HG02870 (cell line): ENCODE measurements around the gene TMEM248.
A peak's percentile ranks its signal among the peaks of the same experiment; 100 is the strongest.
"Not testable (repeated sequence)": the region's sequence is repeated elsewhere in the genome, so short reads cannot be mapped to it uniquely, and the experiment has no call there.

ENCODE experiments used
- ATAC-seq: cut with Tn5 transposase; IDR thresholded peaks from one replicate; pipeline ENCODE4 v1.9.1; 2021; ENCODE audit warnings: mild to moderate bottlenecking, moderate library complexity; ENCODE audit not compliant: unreplicated experiment

TMEM248 gene

DNA sequence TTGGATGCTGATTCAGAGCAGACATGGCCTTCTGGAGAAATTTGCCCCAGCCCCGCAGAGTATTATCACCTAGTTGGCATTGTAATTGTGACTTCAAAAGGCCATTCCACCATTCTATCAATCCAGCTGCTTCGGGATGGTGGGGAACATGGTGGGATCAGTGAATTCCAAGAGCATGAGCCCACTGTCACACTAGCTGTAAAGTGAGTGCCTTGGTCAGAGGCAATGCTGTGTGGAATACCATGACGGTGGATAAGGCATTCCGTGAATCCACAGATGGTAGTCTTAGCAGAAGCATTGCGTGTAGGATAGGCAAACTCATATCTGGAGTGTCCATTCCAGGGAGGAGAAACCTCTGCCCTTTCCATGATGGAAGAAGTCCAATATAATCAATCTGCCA lies 13.3 kb upstream of the TMEM248 start:
- ATAC-seq: no peak

DNA sequence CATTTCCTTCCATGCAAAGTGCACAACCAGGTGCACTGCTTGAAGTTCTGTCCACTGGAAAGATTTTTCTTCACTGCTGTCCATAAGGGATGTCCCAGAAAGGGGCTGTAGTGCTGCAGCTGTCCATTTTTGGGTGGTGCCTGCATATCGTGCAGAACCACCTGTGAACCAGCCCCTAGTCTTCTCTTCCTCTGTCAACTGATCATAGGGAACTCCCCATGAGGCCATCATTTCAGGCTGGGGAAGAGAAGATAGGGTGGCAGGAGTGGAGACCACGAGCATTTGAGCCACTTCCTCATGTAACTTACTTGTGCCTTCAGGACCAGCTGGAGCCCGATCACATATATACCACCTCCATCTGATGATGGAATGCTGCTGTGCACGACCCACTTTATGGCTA lies 12.4 kb upstream of the TMEM248 start:
- ATAC-seq: not testable (repeated sequence)

DNA sequence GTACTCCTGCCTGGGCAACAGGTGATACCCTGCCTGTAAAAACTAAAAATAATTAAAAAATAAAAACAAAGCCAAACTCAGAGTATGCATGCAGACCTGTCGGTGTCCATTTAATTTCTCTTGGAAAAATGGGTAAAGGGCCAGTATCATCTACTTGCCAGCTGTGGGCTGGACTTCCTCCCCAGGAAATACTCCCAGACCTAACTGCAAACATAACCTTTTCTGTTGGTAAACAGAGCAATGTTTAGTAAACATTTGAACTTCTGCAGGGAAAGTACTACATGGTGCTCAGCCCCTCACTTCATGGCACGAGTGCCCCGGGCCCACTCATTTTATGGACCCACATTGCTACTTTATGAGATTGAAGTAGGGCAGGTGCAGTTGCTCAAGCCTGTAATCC lies 10.2 kb upstream of the TMEM248 start:
- ATAC-seq: no peak

DNA sequence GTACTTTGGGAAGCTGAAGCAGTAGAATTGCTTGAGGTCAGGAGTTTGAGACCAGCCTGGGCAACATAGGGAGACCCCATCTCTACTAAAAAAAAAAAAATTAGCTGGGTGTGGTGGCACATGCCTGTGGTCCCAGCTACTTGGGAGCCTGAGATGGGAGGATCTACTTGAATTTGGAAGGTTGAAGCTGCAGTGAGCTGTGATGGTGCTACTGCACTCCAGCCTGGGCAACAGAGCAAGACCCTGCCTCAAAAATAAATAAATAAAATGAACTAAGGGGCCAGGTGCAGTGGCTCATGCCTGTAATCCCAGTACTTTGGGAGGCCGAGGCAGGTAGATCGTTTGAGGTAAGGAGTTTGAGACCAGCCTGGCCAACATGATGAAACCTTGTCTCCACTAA lies 9.8 kb upstream of the TMEM248 start:
- not testable (repeated sequence) for ATAC-seq

DNA sequence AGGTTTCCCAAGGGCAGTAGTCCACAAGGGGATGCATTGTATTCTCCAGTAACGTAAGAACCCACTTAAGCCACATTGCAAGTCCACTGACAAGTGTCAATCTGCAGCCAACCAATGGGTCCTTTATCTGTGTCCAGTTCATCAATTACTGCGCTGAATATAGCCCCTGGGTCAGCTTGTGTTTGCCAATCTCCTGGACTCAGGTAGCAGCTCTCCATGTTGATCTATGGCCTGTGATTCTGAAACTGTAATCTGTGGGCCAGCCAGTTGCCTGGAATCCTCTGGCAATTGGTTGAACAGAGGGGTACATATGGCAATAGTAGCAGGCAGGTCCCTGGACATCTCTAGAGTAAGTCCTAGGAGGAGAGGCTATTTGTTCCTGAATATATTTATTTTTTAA lies 8.8 kb upstream of the TMEM248 start:
- no peak for ATAC-seq

DNA sequence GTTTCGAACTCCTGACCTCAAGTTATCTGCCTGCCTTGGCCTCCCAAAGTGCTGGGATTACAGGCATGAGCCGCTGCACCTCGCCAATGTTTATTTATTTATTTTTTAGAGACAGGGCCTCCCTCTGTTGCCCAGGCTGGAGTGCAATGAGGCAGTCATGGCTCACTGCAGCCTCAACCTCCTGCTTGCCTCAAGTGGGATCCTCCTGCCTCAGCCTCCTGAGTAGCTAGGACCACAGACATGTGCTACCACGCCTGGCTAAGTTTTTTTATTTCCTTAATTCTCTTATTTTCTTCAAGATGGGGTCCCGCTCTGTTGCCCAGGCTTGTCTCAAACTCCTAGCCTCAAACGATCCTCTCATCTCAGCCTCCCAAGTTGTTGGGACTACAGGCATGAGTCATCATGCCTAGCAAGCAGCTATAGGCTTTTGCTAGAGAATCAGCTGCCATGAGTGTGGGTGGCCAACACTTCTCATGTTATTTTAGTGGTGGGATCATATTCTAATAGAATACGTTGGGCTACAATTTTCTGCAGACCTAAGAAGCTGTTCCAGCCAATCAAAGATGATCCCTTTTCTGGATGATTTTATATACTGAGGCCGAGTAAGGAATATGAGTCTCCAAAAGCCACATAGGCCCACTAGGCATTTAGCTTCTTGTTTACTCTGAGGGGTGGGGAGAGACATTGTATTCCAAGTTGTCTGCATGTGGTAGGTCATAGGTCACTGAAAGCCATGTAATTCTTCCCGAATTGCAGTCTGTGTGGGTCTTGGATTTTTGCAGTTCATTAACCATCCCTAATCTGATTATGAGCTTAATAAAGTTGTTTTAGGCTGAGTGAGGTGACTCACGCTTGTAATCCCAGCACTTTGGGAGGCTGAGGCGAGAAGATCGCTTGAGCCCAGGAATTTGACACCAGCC lies 7.6 kb upstream of the TMEM248 start:
- no peak for ATAC-seq

DNA sequence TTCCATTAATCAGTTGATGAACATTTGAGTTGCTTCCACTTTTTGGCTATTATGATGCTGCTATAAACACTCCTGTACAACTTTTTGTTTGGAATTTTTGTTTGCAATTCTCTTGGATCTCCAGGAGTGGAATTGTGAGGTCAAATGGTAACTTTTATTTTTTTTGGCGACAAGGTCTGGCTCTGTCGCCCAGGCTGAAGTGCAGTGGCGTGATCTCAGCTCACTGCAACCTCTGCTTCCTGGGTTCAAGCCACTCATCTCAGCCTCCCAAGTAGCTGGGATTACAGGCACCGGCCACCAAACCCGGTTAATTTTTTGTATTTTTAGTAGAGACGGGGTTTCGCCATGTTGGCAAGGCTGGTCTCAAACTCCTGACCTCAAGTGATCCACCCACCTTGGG lies 3.1 kb upstream of the TMEM248 start:
- not testable (repeated sequence) for ATAC-seq

DNA sequence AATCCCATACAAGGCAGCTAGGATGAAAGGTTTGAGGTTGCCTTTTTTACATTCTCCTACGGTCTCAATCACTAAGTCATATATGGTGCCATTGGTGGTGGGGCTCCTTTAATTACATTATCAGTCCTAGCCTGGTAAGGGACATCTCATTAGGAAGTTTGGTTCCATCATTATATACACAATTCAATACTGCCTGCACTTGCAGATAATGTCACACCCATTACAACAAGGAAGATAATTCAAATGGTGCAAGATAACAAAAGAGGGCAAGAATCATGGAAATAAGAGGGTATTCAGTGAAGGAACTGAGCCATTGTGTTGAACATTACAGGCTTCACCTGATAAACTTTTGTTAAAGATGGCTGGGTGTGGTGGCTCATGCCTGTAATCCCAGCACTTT lies 1.7 kb upstream of the TMEM248 start:
- ATAC-seq: no peak

DNA sequence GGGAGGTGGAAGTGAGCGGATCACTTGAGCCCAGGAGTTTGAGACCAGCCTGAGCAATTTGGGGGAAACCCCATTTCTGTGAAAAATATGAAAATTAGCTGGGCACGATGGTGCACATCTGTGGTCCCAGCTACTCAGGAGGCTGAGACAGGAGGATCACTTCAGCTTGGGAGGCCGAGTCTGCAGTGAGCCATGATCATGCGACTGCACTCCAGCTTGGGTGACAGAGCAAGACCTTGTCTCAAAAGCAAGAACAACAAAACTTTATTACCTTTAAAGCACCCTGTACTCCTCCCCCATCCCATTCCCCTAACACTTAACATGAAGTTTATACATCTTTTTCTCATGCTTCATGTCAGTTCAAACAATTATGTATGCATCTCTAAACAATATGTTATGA lies 1.3 kb upstream of the TMEM248 start:
- ATAC-seq: no peak

DNA sequence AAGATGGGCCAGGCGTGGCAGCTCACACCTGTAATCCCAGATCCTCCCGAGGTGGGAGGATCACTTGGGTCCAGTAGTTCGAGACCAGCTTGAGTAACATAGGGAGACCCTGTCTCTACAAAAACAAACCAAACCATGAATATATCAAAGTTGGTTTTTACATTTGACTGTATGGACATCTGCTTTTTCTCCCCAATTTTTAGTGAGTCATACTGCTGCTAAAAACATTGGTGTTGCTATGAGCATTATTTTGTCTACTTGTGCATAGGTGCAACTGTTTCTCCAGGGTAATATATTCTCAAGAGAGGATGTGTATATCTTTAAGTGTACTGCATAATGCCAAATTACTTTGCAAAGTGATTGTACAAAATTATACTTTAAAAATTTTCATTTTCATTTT lies 769 bp upstream of the TMEM248 start:
- no peak for ATAC-seq

DNA sequence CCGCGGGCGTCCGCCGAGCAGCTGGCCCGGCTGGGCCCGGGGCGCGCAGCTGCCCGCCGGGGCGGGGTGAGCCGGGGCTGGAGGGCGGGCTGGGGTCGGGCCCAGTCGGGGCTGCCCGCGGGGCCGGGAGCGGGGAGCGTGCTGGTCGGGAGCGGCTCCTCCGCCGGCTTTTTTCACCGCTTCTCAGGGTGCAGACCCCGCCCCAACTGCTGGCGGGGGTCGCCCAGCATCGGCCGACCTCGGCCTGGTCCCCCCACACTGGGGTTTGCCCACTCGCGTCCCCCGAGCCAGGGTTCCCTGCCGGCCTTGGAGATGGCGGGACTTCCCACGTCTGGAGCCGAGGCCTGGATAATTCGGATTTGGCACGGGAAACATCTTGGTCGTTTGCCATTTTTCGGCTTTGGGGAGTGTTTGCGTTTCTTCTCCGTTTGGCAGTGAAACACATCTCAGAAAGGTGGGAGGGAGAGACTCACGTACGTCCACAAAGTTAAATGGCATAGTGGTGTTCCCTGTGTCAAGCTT lies 432 bp downstream of the TMEM248 start:
- peak; percentile 19 for ATAC-seq

DNA sequence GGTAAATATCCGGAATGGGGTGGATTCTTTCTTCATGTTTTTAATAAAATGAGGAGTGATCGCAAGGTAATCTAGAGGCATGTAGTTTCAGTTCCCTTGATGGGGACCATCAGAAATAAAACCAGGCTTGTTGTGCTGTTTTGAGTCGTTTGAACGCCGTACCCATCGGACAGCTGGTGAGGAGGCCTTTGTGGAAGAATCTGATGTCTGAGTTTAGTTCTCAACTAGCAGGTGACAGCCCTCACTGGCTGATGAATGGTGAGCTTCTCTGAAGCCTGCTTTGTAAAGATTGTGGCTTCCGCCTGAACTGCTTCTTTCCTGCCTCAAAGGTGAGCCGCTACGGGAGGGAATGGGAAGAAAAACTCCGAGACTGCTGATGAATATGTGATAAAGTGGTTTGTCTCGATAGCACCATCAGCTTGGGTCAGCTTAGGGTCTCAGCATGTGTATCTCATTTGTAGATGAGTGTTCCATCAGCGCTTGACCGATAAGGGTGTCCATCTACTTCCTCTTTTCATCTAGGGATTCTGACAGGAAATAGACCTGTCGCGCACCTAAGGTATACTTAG lies 977 bp downstream of the TMEM248 start:
- no peak for ATAC-seq

DNA sequence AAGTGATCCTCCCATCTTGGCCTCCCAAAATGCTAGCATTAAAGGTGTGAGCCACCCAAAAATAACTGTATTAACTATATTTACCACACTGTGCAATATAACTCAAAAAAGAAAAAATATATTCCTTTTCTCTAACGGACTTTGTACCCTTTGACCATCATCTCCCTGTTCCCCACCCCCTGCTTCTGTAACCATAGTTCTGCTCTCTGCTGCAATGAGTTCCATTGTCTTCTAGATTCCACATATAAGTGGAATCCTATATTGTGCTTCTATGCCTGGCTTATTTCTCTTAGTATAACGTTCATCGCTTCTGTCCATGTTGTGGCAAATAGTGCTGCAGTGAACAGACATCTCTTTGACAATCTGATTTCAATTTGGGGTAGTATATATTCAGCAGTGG lies 4.2 kb downstream of the TMEM248 start:
- ATAC-seq: no peak

DNA sequence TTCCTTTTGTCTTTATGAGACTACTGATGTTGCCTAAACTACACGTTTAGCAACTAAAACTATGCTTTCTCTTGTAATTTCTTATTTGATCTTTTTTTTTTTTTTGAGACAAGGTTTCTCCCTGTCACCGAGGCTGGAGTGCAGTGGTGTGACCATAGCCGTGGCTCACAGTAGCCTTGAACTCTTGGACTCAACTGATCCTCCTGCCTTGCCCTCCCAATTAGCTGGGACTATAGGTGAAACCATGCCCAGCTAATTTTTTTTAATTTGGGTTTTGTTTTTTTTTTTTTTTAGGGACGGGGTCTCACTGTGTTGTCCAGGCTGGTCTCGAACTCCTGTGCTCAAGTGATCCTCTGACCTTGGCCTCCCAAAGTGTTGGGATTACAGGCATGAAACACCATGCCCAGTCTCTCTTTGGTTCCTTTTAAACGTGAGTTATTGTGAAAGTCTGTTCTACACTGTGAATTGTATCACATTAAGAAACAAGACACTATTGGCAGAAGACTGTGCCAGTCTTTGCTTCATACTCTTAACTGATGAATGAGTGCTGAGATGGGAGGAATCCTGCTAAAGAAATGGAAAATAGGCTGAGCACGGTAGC lies 6.4 kb downstream of the TMEM248 start:
- no peak for ATAC-seq

DNA sequence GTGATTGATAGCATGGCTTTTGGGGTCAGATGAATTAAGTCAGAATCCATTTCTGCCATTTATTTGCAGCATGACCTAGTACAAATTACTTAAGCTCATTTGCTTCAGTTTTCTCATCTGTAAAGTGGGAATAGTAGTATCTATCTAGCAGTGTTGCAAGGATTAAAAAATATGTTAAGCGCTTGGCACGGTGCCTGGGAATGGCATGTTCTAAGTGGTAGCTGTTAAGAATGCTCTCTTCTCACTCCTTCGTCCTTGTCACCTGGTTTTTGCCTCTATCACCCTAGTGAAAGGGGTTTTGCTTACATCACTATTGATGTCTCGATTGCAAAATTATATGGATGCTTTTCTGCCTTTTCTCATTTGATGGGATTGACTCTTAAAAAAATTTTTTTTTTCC lies 7.4 kb downstream of the TMEM248 start:
- no peak for ATAC-seq

DNA sequence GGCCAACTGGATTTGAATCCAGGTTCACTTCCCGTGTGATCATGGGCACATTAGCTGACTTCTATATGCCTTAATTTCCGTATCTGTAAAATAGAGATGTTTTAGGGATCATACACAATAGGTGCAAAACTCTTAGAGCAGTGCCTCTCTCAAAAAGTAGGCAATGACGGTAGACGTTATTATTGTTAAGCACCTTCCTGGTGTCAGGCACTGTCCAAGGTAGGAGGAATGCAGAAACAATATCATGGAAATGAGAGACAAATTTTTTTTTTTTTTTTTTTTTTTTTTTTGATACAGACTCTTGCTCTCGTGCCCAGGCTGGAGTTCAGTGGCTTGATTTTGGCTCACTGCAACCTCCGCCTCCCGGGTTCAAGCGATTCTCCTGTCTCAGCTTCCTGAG lies 8.1 kb downstream of the TMEM248 start:
- ATAC-seq: no peak

DNA sequence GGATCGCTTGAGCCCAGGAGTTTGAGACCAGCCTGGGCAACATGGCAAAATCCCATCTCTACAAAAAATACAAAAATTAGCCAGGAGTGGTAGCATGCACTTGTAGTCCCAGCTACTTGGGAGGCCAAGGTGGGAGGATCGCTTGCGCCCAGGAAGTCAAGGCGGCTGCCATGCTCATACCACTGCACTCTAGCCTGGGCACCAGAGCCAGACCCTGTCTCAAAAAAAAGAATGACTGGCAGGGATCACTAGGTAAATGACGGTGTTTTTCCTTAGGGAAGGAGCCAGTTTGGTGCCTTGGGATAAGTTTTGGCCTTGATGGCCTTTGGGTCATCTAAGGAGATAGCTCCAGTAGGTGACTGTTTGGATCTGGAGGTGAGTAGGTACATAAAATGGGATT lies 8.9 kb downstream of the TMEM248 start:
- no peak for ATAC-seq

DNA sequence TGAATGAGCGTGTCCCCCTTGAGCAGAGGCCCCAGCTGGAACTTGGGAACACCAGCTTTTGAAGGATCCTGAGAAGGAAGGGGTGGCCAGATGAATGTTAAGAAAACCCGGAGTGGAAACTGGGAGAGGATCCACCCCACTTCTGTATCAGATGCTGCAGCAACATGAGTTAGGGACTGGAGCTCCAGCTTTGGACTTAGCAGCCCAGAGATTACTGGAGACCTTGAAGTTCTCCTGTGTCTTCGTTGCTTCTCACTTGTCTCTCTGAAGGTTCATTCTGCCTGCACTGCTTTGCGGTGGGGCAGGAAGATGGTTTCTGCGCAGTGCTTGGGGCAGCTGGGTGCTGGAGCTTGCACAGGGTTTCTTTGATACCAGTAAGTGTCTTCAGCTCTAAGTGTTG lies 9.3 kb downstream of the TMEM248 start:
- ATAC-seq: no peak

DNA sequence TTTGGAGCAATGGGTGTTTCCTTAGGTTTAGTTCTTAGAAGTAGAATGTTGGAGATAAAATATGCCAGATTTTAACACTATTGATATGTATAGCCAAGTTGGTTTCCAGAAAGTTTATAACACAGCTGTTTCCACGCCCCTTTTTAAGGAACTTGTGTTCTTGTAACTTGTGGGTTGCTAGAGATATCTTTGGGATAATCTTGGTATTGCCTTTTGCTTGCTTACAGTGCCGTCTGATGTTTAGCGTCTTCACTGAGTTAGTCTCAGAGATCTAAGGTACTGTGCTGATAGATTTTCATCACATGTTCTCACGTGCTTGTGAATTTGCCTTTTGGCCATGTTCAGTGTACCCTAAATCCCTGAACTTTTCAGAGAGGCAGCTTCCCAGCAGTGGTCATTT lies 12.4 kb downstream of the TMEM248 start:
- ATAC-seq: no peak

DNA sequence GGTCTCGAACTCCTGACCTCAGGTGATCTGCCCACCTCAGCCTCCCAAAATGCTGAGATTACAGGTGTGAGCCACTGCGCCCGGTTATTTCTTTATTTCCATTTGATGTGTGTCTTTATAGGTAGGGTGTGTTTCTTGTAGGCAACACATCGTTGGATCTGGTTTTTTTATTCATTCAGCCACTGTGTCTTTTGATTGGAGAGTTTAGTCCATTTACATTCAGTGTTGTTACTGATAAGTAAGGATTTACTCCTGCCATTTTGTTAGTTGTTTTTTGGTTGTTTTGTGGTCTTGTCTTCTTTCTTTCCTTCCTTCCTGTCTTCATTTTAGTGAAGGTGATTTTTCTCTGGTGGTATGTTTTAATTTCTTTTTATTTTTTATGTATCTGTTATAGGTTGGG lies 16.9 kb downstream of the TMEM248 start:
- ATAC-seq: no peak

DNA sequence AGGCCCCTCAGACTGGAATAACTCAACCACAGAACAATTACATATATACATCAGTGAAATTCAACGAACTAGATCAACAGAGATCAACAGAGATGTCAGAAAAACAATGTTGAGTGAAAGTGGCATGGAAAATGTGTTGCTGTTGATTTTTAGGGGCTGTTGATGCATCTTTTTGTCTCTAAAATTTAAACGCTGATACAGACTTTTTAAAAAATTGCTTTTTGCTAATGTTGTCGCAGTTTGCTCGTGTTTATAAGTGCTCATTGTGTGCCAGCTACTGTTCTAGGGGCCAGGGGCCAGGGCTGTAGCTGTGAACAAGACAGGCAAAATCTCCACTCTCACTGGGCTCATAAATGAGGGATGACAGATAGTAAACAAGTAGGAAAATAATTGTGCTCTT lies 18.3 kb downstream of the TMEM248 start:
- ATAC-seq: no peak

DNA sequence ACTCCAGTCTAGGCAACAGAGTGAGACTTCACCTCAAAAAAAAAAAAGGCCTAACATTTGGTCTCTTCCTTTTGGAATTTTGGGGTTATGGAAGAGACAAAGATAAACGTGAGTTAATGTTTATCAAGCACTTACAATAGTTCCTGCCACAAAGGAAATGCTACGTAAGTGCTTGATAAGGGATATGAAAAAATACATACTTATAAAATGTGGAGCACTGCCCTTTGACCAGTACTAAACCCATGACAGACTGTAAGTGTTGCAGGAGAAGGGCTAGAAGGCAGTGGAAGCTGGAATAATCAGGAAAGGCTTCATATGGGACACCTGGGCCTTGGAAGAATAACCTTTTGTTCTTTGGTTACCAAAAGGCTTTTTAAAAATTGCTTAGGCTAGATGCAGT lies 25.5 kb downstream of the TMEM248 start:
- ATAC-seq: no peak
